Body of pancreas (tissue), 4 donors: Measurements from ENCODE around the gene ATRIP.

Experiments
- POLR2A ChIP-seq, 3 donors: fragments of 450-650 bp; IDR thresholded peaks; one replicate each; pipeline ENCODE4 v1.6.1; 2016; ENCODE audit warnings: antibody characterized with exemption in 3 of 3, mild to moderate bottlenecking in 2 of 3
- TF ChIP-seq, protein P1 (sequence below), 7 experiments: fragments of 450-650 bp in 4 of 7; fragments of 200-600 bp in 3 of 7; sonication (generic) in 3 of 7; IDR thresholded peaks; one replicate each; pipeline ENCODE4 v1.5.1; 2016 to 2019; ENCODE audit warnings: antibody characterized with exemption in 7 of 7

DNA sequence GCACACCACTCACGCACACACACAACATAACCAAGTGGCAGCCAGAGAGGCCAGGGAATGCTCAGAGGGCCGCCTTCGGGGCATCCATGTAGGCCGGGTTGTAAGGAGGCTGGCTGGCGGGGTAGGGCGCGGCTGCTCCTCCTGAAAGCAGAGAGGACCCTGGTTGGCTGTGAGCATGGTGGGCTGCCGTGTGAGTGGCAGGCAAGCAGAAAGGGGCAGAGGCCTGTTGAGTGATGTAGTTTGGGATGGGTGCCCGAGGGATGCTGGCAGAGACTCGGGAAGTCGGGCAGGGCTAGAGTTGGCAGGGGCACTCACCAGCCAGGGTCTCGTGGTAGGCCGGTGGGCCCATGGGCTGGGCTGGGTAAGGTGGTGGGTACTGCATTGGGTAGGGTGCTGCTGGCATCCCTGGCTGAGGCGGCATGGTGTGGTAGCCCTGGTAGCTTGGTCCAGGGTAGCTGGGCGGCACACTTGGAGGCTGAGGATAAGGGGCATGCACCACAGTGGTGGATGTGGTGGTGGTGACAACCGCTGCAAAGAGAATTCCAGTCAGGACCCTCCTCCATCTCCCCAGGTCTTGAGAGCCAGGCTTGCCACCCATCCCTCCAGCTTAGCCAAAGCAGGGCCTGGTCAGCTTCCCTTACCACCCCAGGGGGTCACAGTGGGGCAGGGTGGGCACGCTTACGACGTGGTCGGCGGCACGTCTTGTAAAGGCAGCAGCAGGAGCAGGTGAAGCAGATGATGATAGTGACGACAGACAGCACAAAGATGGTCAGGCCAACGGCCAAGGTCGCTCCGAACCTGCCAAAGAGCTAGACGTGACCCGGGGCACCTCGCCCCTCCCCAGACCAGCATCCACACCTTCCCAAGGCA, 22.7 kb downstream of the ATRIP start:
- TF ChIP-seq, protein P1, sequence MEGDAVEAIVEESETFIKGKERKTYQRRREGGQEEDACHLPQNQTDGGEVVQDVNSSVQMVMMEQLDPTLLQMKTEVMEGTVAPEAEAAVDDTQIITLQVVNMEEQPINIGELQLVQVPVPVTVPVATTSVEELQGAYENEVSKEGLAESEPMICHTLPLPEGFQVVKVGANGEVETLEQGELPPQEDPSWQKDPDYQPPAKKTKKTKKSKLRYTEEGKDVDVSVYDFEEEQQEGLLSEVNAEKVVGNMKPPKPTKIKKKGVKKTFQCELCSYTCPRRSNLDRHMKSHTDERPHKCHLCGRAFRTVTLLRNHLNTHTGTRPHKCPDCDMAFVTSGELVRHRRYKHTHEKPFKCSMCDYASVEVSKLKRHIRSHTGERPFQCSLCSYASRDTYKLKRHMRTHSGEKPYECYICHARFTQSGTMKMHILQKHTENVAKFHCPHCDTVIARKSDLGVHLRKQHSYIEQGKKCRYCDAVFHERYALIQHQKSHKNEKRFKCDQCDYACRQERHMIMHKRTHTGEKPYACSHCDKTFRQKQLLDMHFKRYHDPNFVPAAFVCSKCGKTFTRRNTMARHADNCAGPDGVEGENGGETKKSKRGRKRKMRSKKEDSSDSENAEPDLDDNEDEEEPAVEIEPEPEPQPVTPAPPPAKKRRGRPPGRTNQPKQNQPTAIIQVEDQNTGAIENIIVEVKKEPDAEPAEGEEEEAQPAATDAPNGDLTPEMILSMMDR (IDR thresholded peaks at IDR 0.05): no peak
- no peak for TF ChIP-seq POLR2A (IDR thresholded peaks at IDR 0.05)
